GM10266 (cell line): Measurements from ENCODE around the gene AFG3L2.
A peak's percentile ranks its signal among the peaks of the same experiment; 100 is the strongest.

Experiments used
- DNase-seq: peaks from one replicate; pipeline ENCODE4 v3.0.0; 2012; ENCODE audit errors: extremely low spot score
- TF ChIP-seq, protein P1 (sequence below): IDR thresholded peaks from 2 replicates; pipeline ENCODE4 v1.5.1; 2012; ENCODE audit warnings: mild to moderate bottlenecking, low read depth; ENCODE audit not compliant: control insufficient read depth, insufficient read depth; ENCODE audit errors: missing control alignments

The AFG3L2 gene

DNA sequence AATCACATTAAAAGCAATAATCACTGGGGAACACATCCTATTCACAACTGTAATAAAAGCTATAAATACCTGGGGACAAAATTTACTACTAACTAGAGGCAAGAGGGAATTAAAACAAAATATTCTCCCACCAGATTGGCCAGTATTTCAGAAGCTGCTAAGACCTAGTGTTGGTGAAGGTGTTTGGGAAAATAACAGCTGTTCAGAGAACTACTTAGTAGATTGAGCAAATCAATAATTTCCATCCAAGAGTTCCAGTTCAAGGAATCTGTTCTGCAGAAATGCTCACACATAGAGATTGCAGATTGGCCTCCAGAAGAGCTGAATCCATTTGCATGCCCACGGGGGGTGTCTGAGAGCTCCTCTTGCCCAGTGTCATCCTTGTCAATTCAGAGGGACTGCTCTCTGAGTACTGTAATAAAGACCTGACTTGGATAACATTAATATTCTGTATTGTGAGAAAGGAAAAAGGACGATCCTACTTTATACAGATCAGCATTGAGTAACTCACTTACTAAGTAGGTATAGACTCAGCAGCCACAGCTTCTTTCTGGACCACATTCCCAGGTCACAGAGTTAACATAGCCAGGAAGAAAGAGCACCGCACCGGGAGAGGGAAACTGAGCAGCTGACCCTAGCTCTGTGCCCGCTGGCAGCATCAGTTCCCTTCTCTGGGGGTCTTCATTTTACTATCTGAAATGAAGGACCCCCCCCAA lies 63.3 kb downstream of the AFG3L2 start:
- TF ChIP-seq, protein P1, sequence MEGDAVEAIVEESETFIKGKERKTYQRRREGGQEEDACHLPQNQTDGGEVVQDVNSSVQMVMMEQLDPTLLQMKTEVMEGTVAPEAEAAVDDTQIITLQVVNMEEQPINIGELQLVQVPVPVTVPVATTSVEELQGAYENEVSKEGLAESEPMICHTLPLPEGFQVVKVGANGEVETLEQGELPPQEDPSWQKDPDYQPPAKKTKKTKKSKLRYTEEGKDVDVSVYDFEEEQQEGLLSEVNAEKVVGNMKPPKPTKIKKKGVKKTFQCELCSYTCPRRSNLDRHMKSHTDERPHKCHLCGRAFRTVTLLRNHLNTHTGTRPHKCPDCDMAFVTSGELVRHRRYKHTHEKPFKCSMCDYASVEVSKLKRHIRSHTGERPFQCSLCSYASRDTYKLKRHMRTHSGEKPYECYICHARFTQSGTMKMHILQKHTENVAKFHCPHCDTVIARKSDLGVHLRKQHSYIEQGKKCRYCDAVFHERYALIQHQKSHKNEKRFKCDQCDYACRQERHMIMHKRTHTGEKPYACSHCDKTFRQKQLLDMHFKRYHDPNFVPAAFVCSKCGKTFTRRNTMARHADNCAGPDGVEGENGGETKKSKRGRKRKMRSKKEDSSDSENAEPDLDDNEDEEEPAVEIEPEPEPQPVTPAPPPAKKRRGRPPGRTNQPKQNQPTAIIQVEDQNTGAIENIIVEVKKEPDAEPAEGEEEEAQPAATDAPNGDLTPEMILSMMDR, result no peak
- DNase-seq, result no peak

DNA sequence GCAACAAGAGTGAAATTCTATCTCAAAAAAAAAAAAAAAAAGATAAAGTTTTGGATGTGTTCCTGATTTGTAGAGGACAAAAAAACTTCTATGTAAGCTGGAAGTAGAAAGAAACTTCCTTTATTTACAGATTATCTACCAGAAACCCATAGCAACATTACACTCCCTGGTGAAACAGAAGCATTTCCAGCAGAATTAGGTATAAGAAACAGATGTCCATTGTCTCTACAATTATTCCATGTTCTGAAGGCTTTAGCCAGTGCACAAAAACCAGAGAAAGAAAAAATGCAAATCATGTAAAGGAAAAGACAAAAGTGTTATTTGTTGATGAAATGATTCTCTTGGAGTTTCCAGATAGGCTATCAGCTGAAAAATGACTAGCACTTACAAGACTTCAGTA lies 64.1 kb downstream of the AFG3L2 start:
- TF ChIP-seq, protein P1, result no peak
- DNase-seq, result no peak

DNA sequence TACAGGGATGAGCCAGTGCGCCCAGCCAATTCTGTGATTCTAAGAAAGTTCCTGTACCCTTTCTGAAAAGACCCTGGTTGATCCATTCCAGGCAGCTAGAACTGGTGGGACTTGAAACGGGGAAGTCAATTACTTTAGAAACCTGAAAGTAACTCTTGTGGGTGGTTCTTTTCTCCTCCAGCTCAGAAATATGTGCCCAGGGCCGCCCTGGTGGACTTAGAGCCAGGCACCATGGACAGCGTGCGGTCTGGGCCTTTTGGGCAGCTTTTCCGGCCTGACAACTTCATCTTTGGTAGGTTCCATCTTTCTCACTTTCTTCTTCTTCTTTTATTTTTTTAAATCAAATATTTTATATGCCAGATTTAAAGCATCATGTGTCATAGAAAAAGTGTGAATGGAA lies 66.3 kb downstream of the AFG3L2 start:
- TF ChIP-seq, protein P1, result no peak
- no peak for DNase-seq

DNA sequence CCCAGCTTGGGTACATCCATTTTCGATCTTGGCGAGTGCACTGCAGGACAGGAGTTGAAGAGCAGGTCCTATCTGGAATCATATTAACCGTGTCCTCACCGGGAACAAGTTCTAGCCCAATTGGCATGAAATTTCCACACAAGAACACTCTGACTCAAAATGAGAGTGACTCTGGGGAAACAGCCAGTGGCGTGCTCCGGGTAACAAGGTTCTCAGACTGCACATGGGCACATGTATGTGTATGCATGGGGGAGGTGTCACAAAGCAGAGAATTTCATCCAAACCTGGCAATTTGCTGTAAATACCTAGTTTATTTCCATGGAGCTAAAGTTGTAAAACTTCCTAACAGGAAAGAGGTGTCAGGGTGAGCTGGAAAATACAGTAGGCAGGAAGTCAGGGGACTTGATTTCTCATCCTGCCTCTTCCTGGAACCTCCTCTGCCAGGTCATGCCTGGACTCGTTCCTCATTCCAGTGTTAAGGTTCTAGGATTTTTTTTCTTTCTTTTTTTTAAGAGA lies 67.3 kb downstream of the AFG3L2 start:
- TF ChIP-seq, protein P1, result no peak
- no peak for DNase-seq

DNA sequence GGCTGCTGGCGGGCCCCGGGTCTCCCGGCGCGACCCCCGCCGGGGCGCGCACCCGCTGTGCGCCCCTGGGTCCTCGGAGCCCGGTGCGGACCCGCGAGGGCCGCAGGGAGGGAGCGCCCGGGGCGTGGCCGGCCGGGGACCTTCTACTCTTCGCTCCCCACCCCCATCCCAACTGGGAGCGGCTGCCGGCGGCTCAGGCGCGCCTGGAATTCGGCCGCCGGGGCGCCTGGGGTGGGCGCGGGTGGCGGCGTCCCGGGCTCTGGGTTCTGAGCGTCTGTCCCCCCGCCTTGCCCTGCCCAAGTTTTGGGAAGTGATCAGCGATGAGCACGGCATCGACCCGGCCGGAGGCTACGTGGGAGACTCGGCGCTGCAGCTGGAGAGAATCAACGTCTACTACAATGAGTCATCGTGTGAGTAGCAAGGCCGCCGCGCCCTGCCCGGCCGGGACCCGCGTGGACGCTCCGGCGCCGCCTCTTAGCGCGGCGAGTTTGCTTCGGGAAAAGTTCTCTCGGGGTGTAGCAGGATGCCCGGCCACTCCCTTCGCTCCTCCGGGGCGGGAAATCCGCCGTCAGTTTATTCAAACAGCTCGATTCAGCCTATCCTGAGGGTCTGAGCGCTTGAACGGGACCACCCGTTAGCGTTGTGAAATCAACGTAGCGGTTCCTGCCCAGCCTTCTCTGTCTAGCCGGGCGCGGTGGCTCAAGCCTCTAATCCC lies 68.5 kb downstream of the AFG3L2 start:
- DNase-seq, result peak; percentile 81
- TF ChIP-seq, protein P1, result no peak

DNA sequence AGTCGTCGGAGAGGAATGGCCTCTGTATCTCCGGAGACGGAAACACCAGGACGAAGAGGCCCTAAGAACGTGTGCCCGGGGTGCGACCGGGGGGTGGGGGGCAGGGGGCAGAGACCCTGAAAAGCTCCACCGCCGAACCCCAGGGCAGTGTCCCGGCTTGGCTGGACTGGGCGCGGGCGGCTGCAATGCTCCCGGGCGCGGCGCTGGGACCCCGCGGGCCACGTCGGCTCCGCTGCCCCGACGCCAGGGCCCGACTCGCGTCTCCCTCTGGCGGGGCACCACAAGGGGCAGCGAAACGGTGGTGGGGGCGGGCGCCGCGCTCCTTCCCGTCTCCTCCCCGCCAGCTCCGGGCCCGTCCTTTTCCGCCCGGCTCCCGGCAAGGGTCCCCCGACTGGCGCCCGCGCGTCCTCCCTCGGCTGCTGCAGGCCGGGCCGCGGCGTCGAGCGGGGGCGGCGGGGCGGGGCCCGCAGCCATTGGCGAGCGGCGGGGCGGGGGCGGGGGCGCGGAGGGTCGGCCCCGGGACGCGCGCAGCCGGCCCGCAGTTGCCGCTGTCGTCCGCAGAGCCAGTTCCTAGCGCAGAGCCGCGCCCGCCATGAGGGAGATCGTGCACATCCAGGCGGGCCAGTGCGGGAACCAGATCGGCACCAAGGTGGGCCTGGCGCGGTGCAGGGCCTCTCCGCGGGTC lies 69.2 kb downstream of the AFG3L2 start, which contains the start of gene TUBB6:
Gene TUBB6 (plus strand): TSS at position 541 of the 685 bp plus-strand sequence. CDS start 52 bp downstream, at position 593.
- peak; percentile 96 for DNase-seq
- TF ChIP-seq, protein P1, result no peak
